ENCODE data around the gene PPP1R16B.

The PPP1R16B gene

GRCh38 chr20:38805502-38805957, at the start of gene PPP1R16B:
PPP1R16B (plus strand) TSS chr20:38805697; CDS start chr20:38835926, 30,229 bp downstream.
- DNase-seq, result peak; percentile 73

GRCh38 chr20:38757145-38757775, 48.2 kb upstream of the PPP1R16B start:
- no peak for DNase-seq

GRCh38 chr20:38759106-38759505, 46.4 kb upstream of the PPP1R16B start:
- DNase-seq, result no peak

- no peak for DNase-seq
Observed at GRCh38 chr20:38760978-38761377, 44.5 kb upstream of the PPP1R16B start.

GRCh38 chr20:38762174-38762573, 43.3 kb upstream of the PPP1R16B start:
- no peak for DNase-seq

- no peak for DNase-seq
Observed at GRCh38 chr20:38763616-38764015, 41.9 kb upstream of the PPP1R16B start.

GRCh38 chr20:38764567-38765318, 40.8 kb upstream of the PPP1R16B start:
- DNase-seq, result peak; percentile 75

- no peak for DNase-seq
Observed at GRCh38 chr20:38766071-38766470, 39.4 kb upstream of the PPP1R16B start.

GRCh38 chr20:38769376-38770295, 35.9 kb upstream of the PPP1R16B start:
- DNase-seq, result no peak

GRCh38 chr20:38770546-38770945, 35.0 kb upstream of the PPP1R16B start:
- no peak for DNase-seq

GRCh38 chr20:38770970-38771369, 34.5 kb upstream of the PPP1R16B start:
- DNase-seq, result no peak

GRCh38 chr20:38771621-38772020, 33.9 kb upstream of the PPP1R16B start:
- no peak for DNase-seq

- DNase-seq, result no peak
Observed at GRCh38 chr20:38774167-38774566, 31.3 kb upstream of the PPP1R16B start.

GRCh38 chr20:38776363-38776762, 29.1 kb upstream of the PPP1R16B start:
- DNase-seq, result no peak

- no peak for DNase-seq
Observed at GRCh38 chr20:38779247-38780097, 26.0 kb upstream of the PPP1R16B start.

- DNase-seq, result no peak
Observed at GRCh38 chr20:38782275-38782674, 23.2 kb upstream of the PPP1R16B start.

GRCh38 chr20:38787870-38788269, 17.6 kb upstream of the PPP1R16B start:
- DNase-seq, result no peak

GRCh38 chr20:38789503-38790199, 15.8 kb upstream of the PPP1R16B start:
- no peak for DNase-seq

GRCh38 chr20:38790200-38791053, 15.1 kb upstream of the PPP1R16B start:
- DNase-seq, result peak; percentile 45

- DNase-seq, result no peak
Observed at GRCh38 chr20:38791291-38791690, 14.2 kb upstream of the PPP1R16B start.

- DNase-seq, result no peak
Observed at GRCh38 chr20:38791940-38792339, 13.6 kb upstream of the PPP1R16B start.

All from stimulated activated CD4-positive, alpha-beta T cell treated with anti-CD3 and anti-CD28 coated beads, Interleukin-1b, Interleukin-23, amount 100 ng/mL, for 48 hours (primary cell).